Activated CD4-positive, alpha-beta T cell treated with anti-CD3 and anti-CD28 coated beads, Interleukin-2, amount 50 U/mL, for 1 hour (primary cell): ENCODE measurements around the gene KIF19.

Experiments
- DNase-seq: peaks from one replicate; pipeline ENCODE4 v3.0.0-alpha.2; 2020

KIF19 gene

DNA sequence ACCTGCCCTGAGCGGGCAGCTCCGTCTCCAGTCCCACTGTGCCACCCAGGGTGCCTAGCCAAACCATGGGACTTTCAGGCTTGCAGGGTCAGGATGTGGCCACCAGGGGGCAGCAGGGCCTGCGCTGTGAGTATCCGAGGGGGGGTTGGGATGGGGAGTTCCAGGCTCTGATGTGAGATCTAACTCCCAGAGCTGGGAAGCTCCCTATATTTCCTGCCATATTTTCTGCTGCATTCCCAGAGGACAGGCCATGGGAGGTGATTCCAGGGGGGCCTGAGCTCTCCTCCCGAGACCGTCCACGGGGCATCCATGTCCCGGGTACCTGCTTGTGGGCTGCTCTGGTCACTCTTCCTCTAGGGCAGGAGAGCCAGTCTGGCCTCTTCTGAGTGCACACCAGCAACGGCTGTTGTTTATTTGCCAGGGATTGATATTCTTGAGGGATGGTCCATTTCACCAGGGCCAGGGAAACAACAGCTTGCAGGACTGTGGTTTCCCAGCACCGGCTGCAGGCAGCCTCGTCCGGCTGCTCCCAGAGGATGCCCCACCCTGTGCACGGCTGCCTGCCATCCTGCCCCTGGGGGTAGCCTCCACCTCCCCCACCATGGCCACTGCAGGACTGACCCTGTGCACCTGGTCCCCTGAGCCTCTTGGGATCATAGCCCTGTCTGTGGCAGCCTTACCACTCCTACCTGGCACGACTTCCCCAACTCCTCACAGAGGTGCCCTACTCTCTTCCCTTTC lies 42.5 kb downstream of the KIF19 start:
- peak; percentile 73 for DNase-seq

- DNase-seq = peak; percentile 63
These were observed 43.2 kb downstream of the KIF19 start for GRCh38 chr17:74369221-74369620.

DNA sequence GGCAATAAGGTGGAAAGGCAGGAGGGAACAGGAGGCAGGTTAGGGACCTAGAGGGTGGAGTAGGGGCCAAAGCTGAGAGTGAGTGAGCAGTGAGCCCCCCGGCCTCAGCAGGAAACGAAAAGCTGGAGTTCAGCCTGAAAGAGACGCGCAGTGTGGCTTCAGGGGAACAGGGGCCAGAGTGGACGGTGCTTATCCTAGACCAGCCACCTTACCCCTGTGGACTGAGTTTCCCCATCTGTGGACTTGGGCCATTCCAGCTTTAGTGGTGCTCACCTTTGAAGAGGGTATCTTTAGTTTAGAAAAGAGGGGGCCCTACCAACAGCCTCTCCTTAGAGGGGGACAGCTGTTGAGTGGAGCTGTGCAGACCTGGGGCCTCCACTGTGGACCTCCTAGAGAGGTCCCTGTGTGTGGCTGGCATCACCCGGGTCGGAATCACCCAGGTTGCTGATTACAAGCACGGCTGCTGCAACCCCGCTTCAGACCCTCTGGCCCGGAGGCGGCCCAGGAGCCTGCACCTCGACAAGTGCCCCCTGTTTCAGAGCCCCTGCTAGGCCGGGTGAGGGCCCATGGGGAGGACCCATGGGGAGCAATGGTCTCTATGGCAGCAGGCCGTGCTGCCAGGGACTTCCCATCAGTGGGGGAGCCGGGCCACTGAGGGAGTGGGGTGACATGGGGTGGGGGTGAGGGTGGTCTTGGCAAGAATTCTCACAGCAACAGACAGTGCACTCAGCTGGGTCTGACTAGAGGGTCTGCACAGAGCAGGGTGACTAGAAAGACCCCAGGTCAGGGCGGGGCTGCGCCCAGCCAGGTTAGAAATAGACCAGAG lies 43.9 kb downstream of the KIF19 start:
- DNase-seq = no peak

GRCh38 chr17:74371653-74372147 lies 45.7 kb downstream of the KIF19 start:
- DNase-seq = no peak

- no peak for DNase-seq
These were observed 46.4 kb downstream of the KIF19 start for GRCh38 chr17:74372426-74372825.

- no peak for DNase-seq
These were observed 48.0 kb downstream of the KIF19 start for GRCh38 chr17:74373838-74374606.

DNA sequence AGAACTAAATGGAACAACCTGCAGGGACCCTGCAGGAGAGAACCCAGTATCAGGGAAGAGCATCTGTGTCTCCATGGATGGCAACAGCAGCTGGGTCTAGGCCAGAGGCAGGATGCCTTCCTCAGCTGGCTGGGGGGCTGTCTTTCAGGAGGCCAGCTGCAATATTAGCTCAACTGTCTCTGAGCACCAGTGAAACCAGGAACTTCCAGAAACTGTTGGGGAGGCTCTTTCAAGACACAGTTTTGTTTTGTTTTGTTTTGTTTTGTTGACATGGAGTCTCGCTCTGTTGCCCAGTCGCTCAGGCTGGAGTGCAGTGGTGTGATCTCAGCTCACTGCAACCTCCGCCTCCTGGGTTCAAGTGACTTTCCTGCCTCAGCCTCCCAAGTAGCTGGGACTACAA lies 48.8 kb downstream of the KIF19 start:
- DNase-seq = no peak

DNA sequence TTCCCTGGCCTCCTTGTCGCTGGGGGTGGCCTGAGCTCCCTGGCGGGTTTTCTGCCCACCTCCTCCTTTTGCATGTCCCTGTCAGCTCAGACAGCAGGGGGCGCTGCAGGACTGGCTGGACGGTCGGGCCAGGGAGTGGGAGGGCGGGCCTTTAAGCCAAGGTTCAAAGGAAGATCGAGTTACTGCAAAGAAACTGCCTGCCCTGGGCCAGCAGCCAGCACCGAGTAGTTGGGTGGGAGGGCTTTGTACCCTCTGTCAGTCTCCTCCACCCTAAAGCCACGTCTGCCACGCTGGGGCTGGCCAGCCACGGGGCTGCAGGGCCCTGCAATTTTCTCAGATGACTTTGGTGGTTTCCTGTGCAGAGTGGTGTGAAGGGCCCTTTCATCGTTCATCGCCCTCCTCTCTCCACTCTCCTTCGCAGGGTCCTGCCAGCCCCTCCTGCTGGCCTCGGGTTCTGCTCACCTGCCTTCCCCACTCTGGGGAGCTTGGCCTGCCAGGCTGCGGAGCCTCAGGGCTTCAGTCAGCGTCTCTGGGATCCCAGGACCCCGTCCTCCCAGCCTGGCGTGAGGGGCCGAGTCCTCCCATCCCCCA lies 53.6 kb downstream of the KIF19 start:
- peak; percentile 94 for DNase-seq

DNA sequence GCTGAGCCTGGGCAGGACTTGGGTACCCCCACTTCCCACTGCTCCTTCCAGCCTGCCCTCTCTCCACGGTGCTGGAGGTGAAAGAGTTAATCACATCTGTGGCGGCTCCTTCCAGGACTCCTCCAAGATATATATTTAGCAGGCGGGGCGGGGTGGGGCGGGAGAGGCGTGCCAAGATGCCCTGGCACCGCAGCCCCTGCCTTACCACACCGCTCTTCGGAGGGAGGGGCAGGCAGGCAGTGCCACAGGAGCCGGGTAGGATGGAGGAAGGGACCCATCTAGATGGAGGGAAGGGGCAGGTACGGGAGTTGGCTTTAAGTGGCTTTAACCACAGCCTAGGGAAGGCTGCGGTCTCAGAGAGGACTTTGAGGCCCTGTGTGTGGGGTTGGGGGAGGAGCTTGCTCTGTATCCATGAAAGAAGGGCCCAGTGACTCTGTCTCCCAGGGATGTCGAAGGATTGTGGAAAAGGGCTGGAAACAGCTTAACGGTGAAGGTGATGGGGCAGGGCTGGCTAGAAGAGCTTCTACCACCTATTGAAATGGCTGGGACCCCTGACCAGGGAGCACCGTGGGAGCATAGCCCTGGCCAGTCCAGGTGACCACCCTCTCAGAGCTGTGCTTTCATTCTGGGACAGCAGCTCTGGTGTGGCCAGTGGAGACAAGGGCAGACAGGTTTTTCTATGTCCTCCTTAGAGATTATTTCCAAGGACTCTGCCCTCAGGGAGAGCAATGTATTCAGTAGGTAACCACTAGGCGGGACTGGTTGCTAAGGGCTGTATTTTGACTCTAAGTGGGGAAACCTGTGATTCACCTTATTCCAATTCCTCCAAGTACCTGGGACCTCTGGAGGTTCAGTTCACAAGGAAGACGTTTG lies 54.3 kb downstream of the KIF19 start:
- no peak for DNase-seq

GRCh38 chr17:74380959-74381808 lies 55.2 kb downstream of the KIF19 start:
- DNase-seq = no peak

- DNase-seq = no peak
These were observed 57.1 kb downstream of the KIF19 start for GRCh38 chr17:74383141-74383540.

- DNase-seq = no peak
These were observed 59.2 kb downstream of the KIF19 start for GRCh38 chr17:74385201-74385600.

GRCh38 chr17:74386386-74386785 lies 60.4 kb downstream of the KIF19 start:
- no peak for DNase-seq

GRCh38 chr17:74387365-74388218 lies 61.6 kb downstream of the KIF19 start:
- DNase-seq = no peak

GRCh38 chr17:74389084-74389753 lies 63.2 kb downstream of the KIF19 start:
- DNase-seq = no peak

- no peak for DNase-seq
These were observed 64.1 kb downstream of the KIF19 start for GRCh38 chr17:74389937-74390679.

GRCh38 chr17:74390680-74391653 lies 64.9 kb downstream of the KIF19 start:
- DNase-seq = no peak
